Keratinocyte (primary cell): ENCODE data around the gene CLEC12A. TPM values are rescaled to one million over a fixed set of nuclear protein-coding genes. Genes with fewer than 3 reads are reported as not detected.

ENCODE experiments used
- DNase-seq: peaks from one replicate; pipeline ENCODE4 v3.0.0-alpha.2; 2011; ENCODE audit warnings: low read depth, missing footprints, low spot score
- FAIRE-seq: peaks from 2 replicates; lab custom pipeline; 2011; peaks lifted over from hg19 to GRCh38; lab: Jason Lieb, UNC
- H2AFZ ChIP-seq: 2 replicates; pipeline ENCODE4 v1.6.0; 2012; ENCODE audit warnings: low read length, control low read depth, inconsistent platforms; ENCODE audit not compliant: control insufficient read depth
- H3K27ac ChIP-seq: 2 replicates; pipeline ENCODE4 v1.5.1; 2011; ENCODE audit warnings: low read length; ENCODE audit not compliant: control insufficient read depth, insufficient read depth
- H3K27me3 ChIP-seq: 3 replicates; pipeline ENCODE4 v1.6.0; 2011; ENCODE audit warnings: low read length; ENCODE audit not compliant: control insufficient read depth, insufficient read depth; ENCODE audit errors: extremely low read depth
- H3K36me3 ChIP-seq, 2 experiments: 2 replicates in 1 of 2; 3 replicates in 1 of 2; pipeline ENCODE4 v1.5.1; 2011; ENCODE audit warnings: low read length in 2 of 2, mild to moderate bottlenecking in 1 of 2; ENCODE audit not compliant: control insufficient read depth in 2 of 2, insufficient read depth in 2 of 2; ENCODE audit errors: extremely low read depth in 1 of 2
- H3K4me1 ChIP-seq: 3 replicates; pipeline ENCODE4 v1.5.1; 2011; ENCODE audit warnings: low read length; ENCODE audit not compliant: control insufficient read depth, insufficient read depth; ENCODE audit errors: extremely low read depth
- H3K4me2 ChIP-seq: 3 replicates; pipeline ENCODE4 v1.6.0; 2011; ENCODE audit warnings: low read depth, low read length; ENCODE audit not compliant: control insufficient read depth, insufficient read depth; ENCODE audit errors: extremely low read depth
- H3K4me3 ChIP-seq, 3 experiments: fragments of 200-600 bp in 1 of 3; sonication (generic) in 1 of 3; 2 replicates in 2 of 3; 3 replicates in 1 of 3; pipeline ENCODE4 v1.5.1; 2011 to 2016; ENCODE audit warnings: low read length in 3 of 3, mild to moderate bottlenecking in 3 of 3, control low read depth in 2 of 3, inconsistent platforms in 1 of 3, low read depth in 1 of 3, mixed read lengths in 1 of 3, mixed run types in 1 of 3, moderate library complexity in 1 of 3; ENCODE audit not compliant: control insufficient read depth in 2 of 3, insufficient read depth in 2 of 3; ENCODE audit errors: extremely low read depth in 1 of 3
- H3K79me2 ChIP-seq: 2 replicates; pipeline ENCODE4 v1.6.0; 2012; ENCODE audit warnings: low read length; ENCODE audit not compliant: control insufficient read depth, insufficient read depth
- H3K9ac ChIP-seq: 3 replicates; pipeline ENCODE4 v1.6.0; 2011; ENCODE audit warnings: low read length; ENCODE audit not compliant: control insufficient read depth, insufficient read depth; ENCODE audit errors: extremely low read depth
- H3K9me1 ChIP-seq: 3 replicates; pipeline ENCODE4 v1.6.0; 2011; ENCODE audit warnings: low read length; ENCODE audit not compliant: control insufficient read depth, insufficient read depth; ENCODE audit errors: extremely low read depth
- H3K9me3 ChIP-seq: 2 replicates; pipeline ENCODE4 v1.5.1; 2012; ENCODE audit warnings: low read depth, low read length; ENCODE audit not compliant: control insufficient read depth
- H4K20me1 ChIP-seq: 3 replicates; pipeline ENCODE4 v1.6.0; 2011; ENCODE audit warnings: low read length; ENCODE audit not compliant: control insufficient read depth, insufficient read depth; ENCODE audit errors: extremely low read depth
- CTCF ChIP-seq, 3 experiments: IDR thresholded peaks in 1 of 3; conservative IDR thresholded peaks in 1 of 3; optimal IDR thresholded peaks in 1 of 3; 2 replicates in 2 of 3; 3 replicates in 1 of 3; pipeline versions ENCODE3 to v1.5.1; 2011; ENCODE audit warnings: low read length in 3 of 3, mild to moderate bottlenecking in 3 of 3, moderate library complexity in 2 of 3, control low read depth in 1 of 3, inconsistent platforms in 1 of 3; ENCODE audit not compliant: insufficient read depth in 2 of 3; ENCODE audit errors: extremely low read depth in 1 of 3
- EZH2 ChIP-seq: IDR thresholded peaks from one replicate; pipeline ENCODE4 v1.6.1; 2012; ENCODE audit warnings: inconsistent platforms, mild to moderate bottlenecking, low read length, moderate library complexity
- dilution Hi-C: fragments of 300-500 bp; cut with MboI; formaldehyde crosslinking; loops from one replicate; pipeline ENCODE4 v1.7.0; 2020; ENCODE audit warnings: low sequenced_read_pairs; ENCODE audit not compliant: extremely low pct_ligation_motif_present
- polyA plus RNA-seq, 5 experiments: library from polyadenylated mRNA; depleted of rRNA in 3 of 5; stranded (reverse) in 3 of 5; stranded (forward) in 1 of 5; unstranded in 1 of 5; fragments of >200 nt; gene quantifications; 1 replicate in 1 of 5; 2 replicates in 3 of 5; 3 replicates in 1 of 5; pipeline versions ENCODE4 v1.2.1 to v1.2.3, GENCODE V29; 2011 to 2012; ENCODE audit warnings: missing spikeins in 2 of 5, low read depth in 1 of 5, low replicate concordance in 1 of 5

CLEC12A gene
- polyA plus RNA-seq, 1 donor (not counting 4 experiments of a cell fraction or from before 2014, with no cell fraction given) = not detected

GRCh38 chr12:10015450-10015849 is 44.2 kb downstream of the CLEC12A start:
- H3K36me3 ChIP-seq = no peaks in the 10 kb centered on the region
- no peaks in the 10 kb centered on the region for H3K79me2 ChIP-seq
- H2AFZ ChIP-seq = no peak overlapping the region
- no peaks in the 10 kb centered on the region for H3K9me3 ChIP-seq
- FAIRE-seq = no peak
- no peaks in the 10 kb centered on the region for H3K9me1 ChIP-seq
- H3K27ac ChIP-seq = no peak overlapping the region
- H3K9ac ChIP-seq = no peak overlapping the region
- dilution Hi-C loops = no loop called here
- no peak overlapping the region for H3K4me2 ChIP-seq
- no peaks in the 10 kb centered on the region for H3K4me1 ChIP-seq
- TF ChIP-seq CTCF (optimal IDR thresholded peaks at IDR 0.05 in 1 of 3, IDR thresholded peaks at IDR 0.05 in 1 of 3, conservative IDR thresholded peaks at IDR 0.05 in 1 of 3; ENCODE audit: extremely low read depth in 1 of 3, insufficient read depth in 2 of 3, low read length in 3 of 3) (no peak), EZH2 (no peak)
- H3K4me3 ChIP-seq = no peak overlapping the region
- no peak for DNase-seq
- H4K20me1 ChIP-seq = no peaks in the 10 kb centered on the region
- no peaks in the 10 kb centered on the region for H3K27me3 ChIP-seq

- TF ChIP-seq CTCF (optimal IDR thresholded peaks at IDR 0.05 in 1 of 3, IDR thresholded peaks at IDR 0.05 in 1 of 3, conservative IDR thresholded peaks at IDR 0.05 in 1 of 3; ENCODE audit: extremely low read depth in 1 of 3, insufficient read depth in 2 of 3, low read length in 3 of 3) (no peak), EZH2 (no peak)
- Histone ChIP-seq H4K20me1 (no peaks in the 10 kb centered on the region), H3K9ac (no peak overlapping the region), H3K9me1 (no peaks in the 10 kb centered on the region), H3K79me2 (no peaks in the 10 kb centered on the region), H3K27me3 (no peaks in the 10 kb centered on the region), H3K27ac (peak overlapping the region; percentile 9), H3K4me2 (no peak overlapping the region), H3K4me3 (no peak overlapping the region), H3K9me3 (no peaks in the 10 kb centered on the region), H3K36me3 (no peaks in the 10 kb centered on the region), H2AFZ (no peak overlapping the region), H3K4me1 (no peaks in the 10 kb centered on the region)
- FAIRE-seq = no peak
- no peak for DNase-seq
- dilution Hi-C loops = no loop called here
Measured at GRCh38 chr12:10016881-10017280, 45.7 kb downstream of the CLEC12A start.
